GM23338 (cell line): ENCODE data around the gene OTOS. TPM values are rescaled to one million over a fixed set of nuclear protein-coding genes. Genes with fewer than 3 reads are reported as not detected.

Experiments
- ATAC-seq: fragments of 200-7000 bp; cut with Tn5 transposase; 3 replicates; pipeline ENCODE4 v1.9.1; 2020
- DNase-seq: peaks from one replicate; pipeline ENCODE4 v3.0.0-alpha.2; 2015; ENCODE audit warnings: low spot score
- H2AFZ ChIP-seq: fragments of 200-600 bp; sonication (generic); 2 replicates; pipeline ENCODE4 v1.8.0; 2016; ENCODE audit warnings: antibody characterized with exemption, mild to moderate bottlenecking, moderate library complexity
- H3F3A ChIP-seq: fragments of 200-600 bp; sonication (generic); replicated peaks from 2 replicates; pipeline ENCODE4 v1.8.0; 2017; ENCODE audit warnings: antibody characterized with exemption, mixed run types, low read depth
- H3K27ac ChIP-seq: fragments of 200-600 bp; sonication (generic); 2 replicates; pipeline ENCODE4 v1.6.1; 2016; ENCODE audit warnings: low read depth
- H3K27me3 ChIP-seq: fragments of 200-600 bp; sonication (generic); 2 replicates; pipeline ENCODE4 v1.8.0; 2016; ENCODE audit warnings: mild to moderate bottlenecking, mixed run types, moderate library complexity; ENCODE audit not compliant: insufficient read depth
- H3K36me3 ChIP-seq: fragments of 200-600 bp; sonication (generic); 2 replicates; pipeline ENCODE4 v1.8.0; 2016; ENCODE audit warnings: mild to moderate bottlenecking; ENCODE audit not compliant: insufficient read depth
- H3K4me1 ChIP-seq: fragments of 200-600 bp; sonication (generic); 2 replicates; pipeline ENCODE4 v1.8.0; 2016; ENCODE audit warnings: mild to moderate bottlenecking, moderate library complexity; ENCODE audit not compliant: insufficient read depth
- H3K4me2 ChIP-seq: fragments of 200-600 bp; sonication (generic); 2 replicates; pipeline ENCODE4 v1.7.1; 2017; ENCODE audit warnings: mixed run types
- H3K4me3 ChIP-seq: fragments of 200-600 bp; sonication (generic); 2 replicates; pipeline ENCODE4 v1.6.1; 2016; ENCODE audit warnings: mixed run types
- H3K79me2 ChIP-seq: fragments of 200-600 bp; sonication (generic); replicated peaks from 2 replicates; pipeline ENCODE4 v1.8.0; 2017; ENCODE audit warnings: mild to moderate bottlenecking; ENCODE audit not compliant: insufficient read depth
- H3K9me2 ChIP-seq: fragments of 200-600 bp; sonication (generic); 2 replicates; pipeline ENCODE4 v1.8.0; 2017; ENCODE audit not compliant: insufficient read depth
- H4K20me1 ChIP-seq: fragments of 200-600 bp; sonication (generic); replicated peaks from 2 replicates; pipeline ENCODE4 v1.8.0; 2017; ENCODE audit warnings: mild to moderate bottlenecking; ENCODE audit not compliant: insufficient read depth
- H3K27ac Mint-ChIP-seq: 2 replicates; pipeline ENCODE4 v1.8.0; 2020; ENCODE audit warnings: inconsistent platforms, mild to moderate bottlenecking, moderate library complexity, mixed read lengths
- H3K27me3 Mint-ChIP-seq: 3 replicates; pipeline ENCODE4 v1.8.0; 2022; ENCODE audit warnings: low read depth, mild to moderate bottlenecking, moderate library complexity, mixed read lengths, inconsistent platforms; ENCODE audit not compliant: insufficient read depth, poor library complexity
- H3K36me3 Mint-ChIP-seq: 3 replicates; pipeline ENCODE4 v1.8.0; 2021; ENCODE audit warnings: low read depth, mild to moderate bottlenecking, inconsistent platforms, moderate library complexity, mixed read lengths
- H3K4me1 Mint-ChIP-seq: 3 replicates; pipeline ENCODE4 v1.8.0; 2020; ENCODE audit warnings: mild to moderate bottlenecking, inconsistent platforms, mixed read lengths
- H3K4me3 Mint-ChIP-seq: 3 replicates; pipeline ENCODE4 v1.8.0; 2021; ENCODE audit warnings: moderate library complexity, mild to moderate bottlenecking, inconsistent platforms, mixed read lengths
- H3K9me3 Mint-ChIP-seq: 3 replicates; pipeline ENCODE4 v1.8.0; 2020; ENCODE audit warnings: moderate library complexity, mild to moderate bottlenecking, inconsistent platforms, mixed read lengths
- CREB1 ChIP-seq: fragments of 250-450 bp; sonication (Bioruptor Pico); IDR thresholded peaks from 2 replicates; pipeline ENCODE4 v1.5.0; 2020; ENCODE audit warnings: low read depth, mild to moderate bottlenecking, moderate library complexity
- EZH2 ChIP-seq: fragments of 200-600 bp; sonication (generic); IDR thresholded peaks from one replicate; pipeline ENCODE4 v1.8.0; 2017; ENCODE audit warnings: antibody characterized with exemption, mild to moderate bottlenecking, low read depth; ENCODE audit not compliant: unreplicated experiment
- EZH2phosphoT487 ChIP-seq: fragments of 200-600 bp; sonication (generic); IDR thresholded peaks from one replicate; pipeline ENCODE4 v1.8.1; 2018; ENCODE audit warnings: antibody characterized with exemption; ENCODE audit not compliant: unreplicated experiment
- JUNB ChIP-seq: IDR thresholded peaks from one replicate; pipeline ENCODE4 v1.6.1; 2016; ENCODE audit warnings: antibody characterized with exemption; ENCODE audit not compliant: unreplicated experiment
- NANOG ChIP-seq: IDR thresholded peaks from 2 replicates; pipeline ENCODE4 v1.6.1; 2016; ENCODE audit warnings: antibody characterized with exemption, borderline replicate concordance
- ZNF331 ChIP-seq: fragments of 250-450 bp; sonication (Bioruptor Pico); IDR thresholded peaks from 2 replicates; pipeline ENCODE4 v1.5.0; 2020; ENCODE audit warnings: low read depth, mild to moderate bottlenecking, moderate library complexity
- polyA plus RNA-seq: library from polyadenylated mRNA; unstranded; fragments of >200 nt; fragmentation: Nextera tagmentation; extraction: Ambion mirVana; gene quantifications from 2 replicates; pipeline ENCODE4 v1.2.1, GENCODE V29; 2016
- total RNA-seq: library from RNA; depleted of rRNA; stranded (reverse); fragments of >200 nt; shearing (Covaris generic); gene quantifications from 2 replicates; pipeline ENCODE4 v1.2.3, GENCODE V29; 2014
- TF ChIP-seq, protein P1 (sequence below): IDR thresholded peaks from one replicate; pipeline ENCODE4 v1.6.1; 2018; ENCODE audit warnings: antibody characterized with exemption; ENCODE audit not compliant: unreplicated experiment
- TF ChIP-seq, protein P2 (sequence below): IDR thresholded peaks from 2 replicates; pipeline ENCODE4 v1.6.1; 2016; ENCODE audit warnings: antibody characterized with exemption
- TF ChIP-seq, protein P3 (sequence below): fragments of 250-450 bp; sonication (Bioruptor Pico); IDR thresholded peaks from 2 replicates; pipeline ENCODE4 v1.5.0; 2020; ENCODE audit warnings: mild to moderate bottlenecking, moderate library complexity

The OTOS gene
- total and polyA plus RNA-seq, 2 experiments from 2014 or later = 0.40 TPM; not detected in 1

DNA sequence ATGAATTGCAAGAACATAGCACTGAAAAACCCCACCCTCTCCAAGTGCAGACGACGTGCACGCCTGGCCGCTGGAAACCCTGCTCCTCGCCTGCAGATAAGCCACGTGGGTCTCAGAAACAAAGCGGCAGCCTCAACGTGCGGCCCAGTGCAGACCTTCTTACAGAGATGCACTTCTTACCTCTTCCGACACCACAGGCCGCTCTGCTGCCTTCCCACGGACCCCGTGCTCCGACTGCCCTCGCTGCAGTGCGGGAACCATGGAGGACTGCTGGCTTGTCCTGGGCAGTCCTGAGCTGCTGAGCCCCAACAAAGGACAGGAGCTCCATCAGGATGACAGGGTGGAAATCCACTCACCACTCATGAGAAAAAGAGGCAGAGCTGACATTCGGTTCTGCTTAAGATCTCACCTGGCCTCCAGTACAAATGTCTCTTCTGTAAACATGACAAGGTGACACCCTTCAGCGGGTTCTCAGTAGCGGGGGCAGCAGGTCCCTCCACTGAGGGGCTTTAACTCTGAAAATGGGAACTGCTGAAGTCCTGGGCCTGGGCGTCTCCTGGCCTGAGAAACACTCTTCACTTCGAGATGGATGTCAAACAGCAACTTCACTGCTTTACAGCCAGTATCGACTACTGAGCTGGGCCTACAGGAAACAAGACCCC is 10.6 kb downstream of the OTOS start (continued):
- TF ChIP-seq, protein P1, sequence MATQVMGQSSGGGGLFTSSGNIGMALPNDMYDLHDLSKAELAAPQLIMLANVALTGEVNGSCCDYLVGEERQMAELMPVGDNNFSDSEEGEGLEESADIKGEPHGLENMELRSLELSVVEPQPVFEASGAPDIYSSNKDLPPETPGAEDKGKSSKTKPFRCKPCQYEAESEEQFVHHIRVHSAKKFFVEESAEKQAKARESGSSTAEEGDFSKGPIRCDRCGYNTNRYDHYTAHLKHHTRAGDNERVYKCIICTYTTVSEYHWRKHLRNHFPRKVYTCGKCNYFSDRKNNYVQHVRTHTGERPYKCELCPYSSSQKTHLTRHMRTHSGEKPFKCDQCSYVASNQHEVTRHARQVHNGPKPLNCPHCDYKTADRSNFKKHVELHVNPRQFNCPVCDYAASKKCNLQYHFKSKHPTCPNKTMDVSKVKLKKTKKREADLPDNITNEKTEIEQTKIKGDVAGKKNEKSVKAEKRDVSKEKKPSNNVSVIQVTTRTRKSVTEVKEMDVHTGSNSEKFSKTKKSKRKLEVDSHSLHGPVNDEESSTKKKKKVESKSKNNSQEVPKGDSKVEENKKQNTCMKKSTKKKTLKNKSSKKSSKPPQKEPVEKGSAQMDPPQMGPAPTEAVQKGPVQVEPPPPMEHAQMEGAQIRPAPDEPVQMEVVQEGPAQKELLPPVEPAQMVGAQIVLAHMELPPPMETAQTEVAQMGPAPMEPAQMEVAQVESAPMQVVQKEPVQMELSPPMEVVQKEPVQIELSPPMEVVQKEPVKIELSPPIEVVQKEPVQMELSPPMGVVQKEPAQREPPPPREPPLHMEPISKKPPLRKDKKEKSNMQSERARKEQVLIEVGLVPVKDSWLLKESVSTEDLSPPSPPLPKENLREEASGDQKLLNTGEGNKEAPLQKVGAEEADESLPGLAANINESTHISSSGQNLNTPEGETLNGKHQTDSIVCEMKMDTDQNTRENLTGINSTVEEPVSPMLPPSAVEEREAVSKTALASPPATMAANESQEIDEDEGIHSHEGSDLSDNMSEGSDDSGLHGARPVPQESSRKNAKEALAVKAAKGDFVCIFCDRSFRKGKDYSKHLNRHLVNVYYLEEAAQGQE = no peak
- TF ChIP-seq EZH2 (no peak), EZH2phosphoT487 (no peak), JUNB (no peak), CREB1 (CRISPR knock-in tag) (no peak), ZNF331 (CRISPR knock-in tag) (no peak)
- TF ChIP-seq, protein P2, sequence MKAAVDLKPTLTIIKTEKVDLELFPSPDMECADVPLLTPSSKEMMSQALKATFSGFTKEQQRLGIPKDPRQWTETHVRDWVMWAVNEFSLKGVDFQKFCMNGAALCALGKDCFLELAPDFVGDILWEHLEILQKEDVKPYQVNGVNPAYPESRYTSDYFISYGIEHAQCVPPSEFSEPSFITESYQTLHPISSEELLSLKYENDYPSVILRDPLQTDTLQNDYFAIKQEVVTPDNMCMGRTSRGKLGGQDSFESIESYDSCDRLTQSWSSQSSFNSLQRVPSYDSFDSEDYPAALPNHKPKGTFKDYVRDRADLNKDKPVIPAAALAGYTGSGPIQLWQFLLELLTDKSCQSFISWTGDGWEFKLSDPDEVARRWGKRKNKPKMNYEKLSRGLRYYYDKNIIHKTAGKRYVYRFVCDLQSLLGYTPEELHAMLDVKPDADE = no peak

DNA sequence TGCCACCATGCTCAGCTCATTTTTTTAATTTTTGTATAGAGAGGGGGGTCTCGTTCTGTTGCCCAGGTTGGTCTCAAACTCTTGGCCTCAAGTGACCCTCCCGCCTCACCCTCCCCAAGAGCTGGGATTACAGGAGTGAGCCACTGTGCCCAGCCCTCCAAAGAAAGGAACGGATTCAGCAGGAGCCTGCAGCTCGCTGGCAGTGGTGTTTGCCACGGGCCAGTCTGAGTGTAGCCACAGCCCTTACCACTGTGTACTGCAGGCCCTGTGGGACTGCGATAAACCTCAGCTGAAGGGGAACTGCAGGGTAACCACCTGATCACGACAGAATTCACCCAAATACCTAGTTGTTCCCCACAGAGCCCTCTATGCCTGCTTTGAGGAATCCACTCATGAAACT is 11.1 kb downstream of the OTOS start:
- no peak for TF ChIP-seq NANOG

DNA sequence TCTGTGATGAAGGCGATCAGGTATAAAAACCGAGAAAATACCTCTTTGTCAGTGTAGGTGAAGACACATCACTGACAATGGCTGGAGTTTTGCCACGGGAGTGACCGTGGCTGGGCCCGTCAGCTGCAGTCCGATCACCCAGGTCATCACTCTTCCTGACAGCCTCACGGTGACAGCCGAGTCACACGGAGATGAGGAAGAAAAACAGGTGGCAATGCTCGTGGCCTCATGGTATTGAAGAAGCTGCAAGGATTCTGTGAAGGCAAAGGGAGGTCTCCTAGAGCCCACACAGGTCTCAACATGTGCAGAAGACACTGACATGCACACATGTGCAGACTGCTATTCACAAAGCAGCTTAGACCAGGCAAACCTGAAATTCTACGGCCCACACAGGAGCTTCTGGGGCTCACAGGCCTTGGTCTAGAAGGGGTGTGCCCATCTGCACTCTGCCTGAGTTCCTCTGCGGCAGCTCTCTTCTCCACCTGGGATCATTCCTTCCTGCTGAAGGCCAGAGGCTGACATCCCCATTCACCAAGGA is 11.8 kb downstream of the OTOS start:
- ATAC-seq = no peak
- Histone ChIP-seq H3K27ac (no peak overlapping the region), H3F3A (no peaks in the 10 kb centered on the region), H3K4me1 (no peaks in the 10 kb centered on the region), H3K27me3 (no peaks in the 10 kb centered on the region), H4K20me1 (0 out of 2 replicates have a peak, but pooled peaks cover 6% of the 10 kb centered on the region), H3K79me2 (peaks cover 10% of the 10 kb centered on the region), H2AFZ (no peak overlapping the region), H3K4me2 (no peak overlapping the region), H3K4me3 (no peak overlapping the region), H3K9me2 (no peaks in the 10 kb centered on the region), H3K36me3 (peaks cover 34% of the 10 kb centered on the region)
- H3K4me1 Mint-ChIP-seq = no peaks in the 10 kb centered on the region; the same call in 2 of the 3 replicates
- no peak for DNase-seq
- no peaks in the 10 kb centered on the region for H3K9me3 Mint-ChIP-seq
- H3K27me3 Mint-ChIP-seq = peaks cover 2% of the 10 kb centered on the region
- no peak overlapping the region for H3K27ac Mint-ChIP-seq
- H3K4me3 Mint-ChIP-seq = no peak overlapping the region
- peaks cover 78% of the 10 kb centered on the region for H3K36me3 Mint-ChIP-seq
- TF ChIP-seq, protein P3, sequence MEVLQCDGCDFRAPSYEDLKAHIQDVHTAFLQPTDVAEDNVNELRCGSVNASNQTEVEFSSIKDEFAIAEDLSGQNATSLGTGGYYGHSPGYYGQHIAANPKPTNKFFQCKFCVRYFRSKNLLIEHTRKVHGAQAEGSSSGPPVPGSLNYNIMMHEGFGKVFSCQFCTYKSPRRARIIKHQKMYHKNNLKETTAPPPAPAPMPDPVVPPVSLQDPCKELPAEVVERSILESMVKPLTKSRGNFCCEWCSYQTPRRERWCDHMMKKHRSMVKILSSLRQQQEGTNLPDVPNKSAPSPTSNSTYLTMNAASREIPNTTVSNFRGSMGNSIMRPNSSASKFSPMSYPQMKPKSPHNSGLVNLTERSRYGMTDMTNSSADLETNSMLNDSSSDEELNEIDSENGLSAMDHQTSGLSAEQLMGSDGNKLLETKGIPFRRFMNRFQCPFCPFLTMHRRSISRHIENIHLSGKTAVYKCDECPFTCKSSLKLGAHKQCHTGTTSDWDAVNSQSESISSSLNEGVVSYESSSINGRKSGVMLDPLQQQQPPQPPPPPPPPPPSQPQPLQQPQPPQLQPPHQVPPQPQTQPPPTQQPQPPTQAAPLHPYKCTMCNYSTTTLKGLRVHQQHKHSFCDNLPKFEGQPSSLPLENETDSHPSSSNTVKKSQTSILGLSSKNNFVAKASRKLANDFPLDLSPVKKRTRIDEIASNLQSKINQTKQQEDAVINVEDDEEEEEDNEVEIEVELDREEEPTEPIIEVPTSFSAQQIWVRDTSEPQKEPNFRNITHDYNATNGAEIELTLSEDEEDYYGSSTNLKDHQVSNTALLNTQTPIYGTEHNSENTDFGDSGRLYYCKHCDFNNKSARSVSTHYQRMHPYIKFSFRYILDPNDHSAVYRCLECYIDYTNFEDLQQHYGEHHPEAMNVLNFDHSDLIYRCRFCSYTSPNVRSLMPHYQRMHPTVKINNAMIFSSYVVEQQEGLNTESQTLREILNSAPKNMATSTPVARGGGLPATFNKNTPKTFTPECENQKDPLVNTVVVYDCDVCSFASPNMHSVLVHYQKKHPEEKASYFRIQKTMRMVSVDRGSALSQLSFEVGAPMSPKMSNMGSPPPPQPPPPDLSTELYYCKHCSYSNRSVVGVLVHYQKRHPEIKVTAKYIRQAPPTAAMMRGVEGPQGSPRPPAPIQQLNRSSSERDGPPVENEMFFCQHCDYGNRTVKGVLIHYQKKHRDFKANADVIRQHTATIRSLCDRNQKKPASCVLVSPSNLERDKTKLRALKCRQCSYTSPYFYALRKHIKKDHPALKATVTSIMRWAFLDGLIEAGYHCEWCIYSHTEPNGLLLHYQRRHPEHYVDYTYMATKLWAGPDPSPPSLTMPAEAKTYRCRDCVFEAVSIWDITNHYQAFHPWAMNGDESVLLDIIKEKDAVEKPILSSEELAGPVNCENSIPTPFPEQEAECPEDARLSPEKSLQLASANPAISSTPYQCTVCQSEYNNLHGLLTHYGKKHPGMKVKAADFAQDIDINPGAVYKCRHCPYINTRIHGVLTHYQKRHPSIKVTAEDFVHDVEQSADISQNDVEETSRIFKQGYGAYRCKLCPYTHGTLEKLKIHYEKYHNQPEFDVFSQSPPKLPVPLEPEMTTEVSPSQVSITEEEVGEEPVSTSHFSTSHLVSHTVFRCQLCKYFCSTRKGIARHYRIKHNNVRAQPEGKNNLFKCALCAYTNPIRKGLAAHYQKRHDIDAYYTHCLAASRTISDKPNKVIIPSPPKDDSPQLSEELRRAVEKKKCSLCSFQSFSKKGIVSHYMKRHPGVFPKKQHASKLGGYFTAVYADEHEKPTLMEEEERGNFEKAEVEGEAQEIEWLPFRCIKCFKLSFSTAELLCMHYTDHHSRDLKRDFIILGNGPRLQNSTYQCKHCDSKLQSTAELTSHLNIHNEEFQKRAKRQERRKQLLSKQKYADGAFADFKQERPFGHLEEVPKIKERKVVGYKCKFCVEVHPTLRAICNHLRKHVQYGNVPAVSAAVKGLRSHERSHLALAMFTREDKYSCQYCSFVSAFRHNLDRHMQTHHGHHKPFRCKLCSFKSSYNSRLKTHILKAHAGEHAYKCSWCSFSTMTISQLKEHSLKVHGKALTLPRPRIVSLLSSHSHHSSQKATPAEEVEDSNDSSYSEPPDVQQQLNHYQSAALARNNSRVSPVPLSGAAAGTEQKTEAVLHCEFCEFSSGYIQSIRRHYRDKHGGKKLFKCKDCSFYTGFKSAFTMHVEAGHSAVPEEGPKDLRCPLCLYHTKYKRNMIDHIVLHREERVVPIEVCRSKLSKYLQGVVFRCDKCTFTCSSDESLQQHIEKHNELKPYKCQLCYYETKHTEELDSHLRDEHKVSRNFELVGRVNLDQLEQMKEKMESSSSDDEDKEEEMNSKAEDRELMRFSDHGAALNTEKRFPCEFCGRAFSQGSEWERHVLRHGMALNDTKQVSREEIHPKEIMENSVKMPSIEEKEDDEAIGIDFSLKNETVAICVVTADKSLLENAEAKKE = no peak

More for the DNA sequence above, 11.1 kb downstream of the OTOS start:
- Histone ChIP-seq H3K36me3 (peaks cover 35% of the 10 kb centered on the region), H3K9me2 (no peaks in the 10 kb centered on the region), H3K27ac (no peak overlapping the region), H3K27me3 (no peaks in the 10 kb centered on the region), H3K4me1 (no peaks in the 10 kb centered on the region), H4K20me1 (peaks cover 9% of the 10 kb centered on the region; the same call in 1 of the 2 replicates), H3K79me2 (peaks cover 16% of the 10 kb centered on the region), H3F3A (no peaks in the 10 kb centered on the region), H2AFZ (no peak overlapping the region), H3K4me3 (no peak overlapping the region), H3K4me2 (no peak overlapping the region)
- Mint-ChIP-seq H3K4me1 (peaks cover 5% of the 10 kb centered on the region; the same call in 2 of the 3 replicates), H3K9me3 (no peaks in the 10 kb centered on the region), H3K4me3 (no peak overlapping the region), H3K27ac (no peak overlapping the region), H3K36me3 (peaks cover 84% of the 10 kb centered on the region), H3K27me3 (peaks cover 2% of the 10 kb centered on the region)
- DNase-seq (no peak), ATAC-seq (no peak)
